ENCODE data around the gene TYW1B.
"Not testable (repeated sequence)": the region's sequence is repeated elsewhere in the genome, so short reads cannot be mapped to it uniquely, and the experiment has no call there.

The TYW1B gene

GRCh38 chr7:72810437-72810836 lies 17.6 kb downstream of the TYW1B start:
- DNase-seq = not testable (repeated sequence)

DNA sequence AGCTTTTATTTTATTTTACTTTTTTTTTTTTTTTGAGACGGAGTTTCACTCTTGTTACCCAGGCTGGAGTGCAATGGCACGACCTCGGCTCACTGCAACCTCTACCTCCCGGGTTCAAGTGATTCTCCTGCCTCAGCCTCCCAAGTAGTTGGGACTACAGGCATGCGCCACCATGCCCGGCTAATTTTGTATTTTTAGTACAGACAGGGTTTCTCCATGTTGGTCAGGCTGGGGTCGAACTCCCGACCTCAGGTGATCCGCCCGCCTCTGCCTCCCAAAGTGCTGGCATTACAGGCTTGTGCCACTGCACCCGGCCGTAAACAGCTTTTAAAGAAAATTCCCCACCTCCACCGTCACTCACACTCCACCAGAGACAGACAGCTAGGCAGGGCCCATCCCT lies 19.5 kb downstream of the TYW1B start:
- DNase-seq = not testable (repeated sequence)

GRCh38 chr7:72806851-72807250 lies 21.1 kb downstream of the TYW1B start:
- not testable (repeated sequence) for DNase-seq

- DNase-seq = peak; percentile 49
Observed at GRCh38 chr7:72805526-72806494, 22.2 kb downstream of the TYW1B start.

GRCh38 chr7:72803778-72804177 lies 24.2 kb downstream of the TYW1B start:
- DNase-seq = not testable (repeated sequence)

DNA sequence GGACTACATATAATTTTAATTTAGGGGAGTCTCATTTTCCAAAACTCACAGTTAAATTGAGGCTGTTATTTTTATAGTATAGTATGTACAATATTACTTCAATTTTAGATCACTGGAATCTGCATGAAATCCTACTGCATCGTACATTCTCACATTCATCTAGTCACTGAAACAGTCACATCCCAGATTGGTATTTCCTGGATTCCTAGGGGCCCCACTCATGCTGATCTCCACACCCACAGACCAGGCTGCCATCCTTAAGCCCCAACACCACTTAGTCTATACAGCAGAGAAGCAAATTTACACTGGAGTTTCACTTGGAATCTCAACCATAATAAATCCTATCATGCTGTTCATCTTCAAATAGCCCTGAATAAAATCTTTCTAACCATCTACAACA lies 26.4 kb downstream of the TYW1B start:
- DNase-seq = peak; percentile 80

- DNase-seq = not testable (repeated sequence)
Observed at GRCh38 chr7:72795401-72795800, 32.6 kb downstream of the TYW1B start.

DNA sequence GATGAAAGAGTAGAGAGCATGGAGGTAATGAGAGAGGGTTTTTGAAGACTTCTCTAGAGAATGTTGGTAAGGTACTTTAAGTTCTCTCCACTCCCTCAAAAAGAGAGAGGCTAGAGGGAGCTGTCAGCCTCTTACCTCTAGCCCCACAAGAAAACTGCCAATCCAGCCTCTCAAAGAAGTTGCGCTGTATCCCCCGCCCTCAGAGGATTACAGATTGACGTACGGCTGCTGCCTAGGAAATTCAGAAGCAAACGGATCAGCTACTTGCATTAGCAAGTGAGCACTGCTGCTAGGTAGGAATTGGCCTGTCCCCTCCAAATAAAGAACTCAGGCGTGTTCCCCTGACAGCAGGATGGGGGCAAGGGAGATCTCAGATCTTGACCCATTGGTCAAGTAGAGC lies 34.2 kb downstream of the TYW1B start:
- no peak for DNase-seq

DNA sequence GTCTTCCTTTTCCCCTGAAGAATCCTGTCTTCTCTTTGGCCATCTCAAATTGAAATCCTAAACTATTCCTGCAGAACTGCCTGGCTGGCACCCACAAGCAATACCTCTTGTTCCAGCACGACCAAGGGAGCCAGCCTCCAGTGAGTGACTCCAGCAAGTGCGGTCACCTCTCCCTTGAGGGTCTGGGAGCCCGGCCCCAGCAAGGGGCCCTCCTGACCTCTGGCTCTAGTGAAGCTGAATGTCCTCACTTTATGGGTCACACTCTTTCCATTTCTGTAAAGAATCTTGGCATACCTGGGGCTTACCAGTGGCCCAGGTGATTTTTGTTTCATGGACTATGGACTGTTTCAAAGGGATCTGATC lies 37.3 kb downstream of the TYW1B start:
- not testable (repeated sequence) for DNase-seq

DNA sequence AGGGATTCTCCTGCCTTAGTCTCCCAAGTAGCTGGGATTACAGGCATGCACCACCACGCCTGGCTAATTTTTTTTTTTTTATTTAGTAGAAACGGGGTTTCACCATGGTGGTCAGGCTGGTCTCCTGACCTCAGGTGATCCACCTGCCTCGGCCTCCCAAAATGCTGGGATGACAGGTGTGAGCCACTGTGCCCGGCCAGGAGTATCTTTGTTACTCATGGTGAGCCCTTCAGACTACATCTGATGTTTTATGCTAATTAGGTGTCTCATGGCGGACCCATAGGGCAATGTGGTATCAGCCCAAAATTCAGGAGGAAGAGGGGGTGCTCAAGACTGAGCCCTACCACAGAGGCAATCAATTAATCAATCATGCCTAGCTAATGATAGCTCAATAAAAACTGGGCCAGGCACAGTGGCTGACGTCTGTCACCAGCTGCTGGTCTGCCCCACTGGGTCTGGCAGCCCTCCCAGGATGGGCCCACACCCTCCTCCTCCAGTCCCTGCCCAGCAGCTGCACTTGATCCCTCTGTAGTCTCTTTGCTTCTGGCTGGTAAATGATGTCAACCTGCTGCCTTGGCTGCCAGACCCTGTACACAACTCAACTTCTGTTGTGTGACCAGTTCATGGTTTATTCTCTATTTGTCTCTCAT lies 37.8 kb downstream of the TYW1B start:
- not testable (repeated sequence) for DNase-seq

DNA sequence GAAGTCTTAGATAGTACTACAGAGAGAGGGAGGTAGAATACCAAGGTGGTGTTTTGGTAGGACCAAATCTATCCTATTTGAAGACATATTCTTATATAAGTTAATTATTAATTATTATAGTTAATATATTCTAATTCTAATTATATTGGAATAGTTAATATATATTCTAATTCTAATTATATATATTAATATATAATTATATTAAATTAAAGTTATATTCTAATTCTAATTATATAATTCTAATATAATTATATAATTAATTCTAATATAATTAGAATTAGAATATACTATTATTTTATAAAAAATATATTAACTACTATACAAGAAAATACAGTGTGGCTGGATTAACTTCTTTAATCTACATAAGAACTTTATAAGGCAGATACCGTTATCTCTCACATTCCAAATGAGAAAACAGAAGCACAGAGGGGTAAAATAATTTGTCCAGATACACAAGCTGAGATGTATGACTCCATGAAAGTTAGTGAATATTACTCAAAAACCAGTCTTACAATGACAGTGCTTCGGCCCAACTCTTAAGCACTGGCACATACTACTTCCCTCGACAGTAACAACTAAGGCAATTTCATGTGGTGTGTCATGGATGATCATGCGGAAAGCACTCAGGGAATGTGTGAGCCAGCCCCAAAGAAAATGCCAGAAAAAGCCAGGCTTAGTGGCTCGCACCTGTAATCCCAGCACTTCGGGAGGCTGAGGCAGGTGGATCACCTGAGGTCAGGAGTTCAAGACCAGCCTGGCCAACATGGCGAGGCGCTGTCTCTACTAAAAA lies 42.6 kb downstream of the TYW1B start:
- peak; percentile 72 for DNase-seq

DNA sequence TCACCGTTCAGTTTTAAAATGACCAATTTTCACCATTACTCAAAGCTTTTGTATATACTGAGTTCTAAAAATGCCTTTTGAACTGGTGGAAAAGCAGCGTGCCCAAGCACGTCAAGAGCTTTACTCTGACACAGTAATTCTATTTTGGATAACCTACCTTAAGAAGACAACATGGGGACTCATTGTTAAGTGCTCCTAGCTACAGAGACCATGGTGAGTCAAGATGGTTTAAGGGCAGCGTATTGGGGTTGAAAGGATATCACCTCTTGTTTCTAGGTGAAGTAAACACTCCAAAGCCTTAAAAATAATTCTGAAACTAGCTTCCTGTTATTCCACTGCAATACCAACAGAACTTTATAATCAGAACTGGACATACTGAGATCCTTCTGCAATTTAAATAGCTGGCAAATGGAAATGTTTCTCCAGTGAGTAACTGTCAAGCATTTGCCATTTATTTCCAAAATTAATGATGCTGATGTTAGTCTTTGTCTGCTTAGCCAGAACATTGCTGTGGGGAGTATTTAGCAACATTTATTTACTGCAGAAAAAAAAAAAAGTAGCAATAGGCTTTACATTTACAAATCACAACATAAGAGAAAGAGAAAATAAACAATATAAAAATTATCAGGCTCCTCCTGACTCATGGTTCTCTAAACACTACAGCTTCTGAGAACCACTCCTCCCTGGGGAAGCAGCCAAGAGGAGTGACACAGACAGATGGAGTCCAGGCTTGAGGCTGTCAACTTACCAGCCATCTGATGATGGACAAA lies 44.2 kb downstream of the TYW1B start:
- DNase-seq = peak; percentile 84

DNA sequence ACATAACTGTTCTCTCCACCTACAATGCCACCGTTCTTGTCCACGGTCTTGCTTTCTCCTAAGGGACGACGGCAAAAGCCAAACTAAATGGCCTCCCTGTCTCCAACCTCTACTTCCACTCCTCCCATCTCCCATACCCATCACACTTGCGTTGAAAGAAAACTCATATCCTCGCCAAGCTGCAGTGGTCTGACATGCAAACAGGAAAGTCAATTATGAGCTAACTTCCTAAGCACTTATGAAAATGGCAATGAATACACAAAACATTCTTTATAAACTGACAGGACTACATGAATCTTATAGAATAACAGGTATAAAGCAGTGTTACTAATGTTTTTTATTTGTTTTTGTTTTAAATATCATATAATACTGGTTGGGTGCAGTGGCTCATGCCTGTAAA lies 46.4 kb downstream of the TYW1B start:
- no peak for DNase-seq

DNA sequence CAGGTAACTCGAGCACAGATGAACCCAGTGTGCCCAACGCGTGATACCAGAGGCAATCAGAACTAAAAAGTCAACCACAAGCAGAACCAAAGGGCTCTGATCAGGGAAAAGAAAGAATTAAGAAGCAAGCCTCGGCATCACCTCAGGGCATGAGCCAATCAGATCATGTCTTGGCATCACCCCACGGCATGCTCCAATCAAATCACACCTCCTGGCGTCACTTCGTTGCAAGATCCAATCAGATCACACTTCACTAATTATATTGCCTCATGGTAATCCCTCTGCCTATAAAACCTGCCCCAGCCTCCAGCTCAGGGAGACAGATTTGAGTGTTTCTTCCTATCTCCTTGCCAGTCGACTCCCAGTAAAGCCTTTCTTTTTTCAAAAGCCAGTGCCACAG lies 46.8 kb downstream of the TYW1B start:
- DNase-seq = no peak

GRCh38 chr7:72780289-72780894 lies 47.6 kb downstream of the TYW1B start:
- not testable (repeated sequence) for DNase-seq

- not testable (repeated sequence) for DNase-seq
Observed at GRCh38 chr7:72777167-72777566, 50.8 kb downstream of the TYW1B start.

GRCh38 chr7:72772627-72773026 lies 55.4 kb downstream of the TYW1B start:
- DNase-seq = not testable (repeated sequence)

GRCh38 chr7:72766994-72767393 lies 61.0 kb downstream of the TYW1B start:
- not testable (repeated sequence) for DNase-seq

- DNase-seq = no peak
Observed at GRCh38 chr7:72760602-72761001, 67.4 kb downstream of the TYW1B start.

DNA sequence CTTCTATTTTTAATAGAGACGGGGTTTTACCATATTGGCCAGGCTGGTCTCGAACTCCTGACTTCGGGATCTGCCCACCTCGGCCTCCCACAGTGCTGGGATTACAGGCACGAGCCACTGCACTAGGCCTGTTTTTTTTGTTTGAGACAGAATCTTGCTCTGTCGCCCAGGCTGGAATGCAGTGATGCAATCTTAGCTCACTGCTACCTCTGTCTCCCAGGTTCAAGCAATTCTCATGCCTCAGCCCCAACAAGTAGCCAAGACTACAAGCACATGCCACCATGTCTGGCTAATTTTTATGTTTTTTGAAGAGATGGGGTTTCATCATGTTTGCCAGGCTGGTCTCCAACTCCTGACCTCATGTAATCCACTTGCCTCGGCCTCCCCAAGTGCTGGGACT lies 73.7 kb downstream of the TYW1B start:
- peak; percentile 14 for DNase-seq

- DNase-seq = no peak
Observed at GRCh38 chr7:72753781-72754180, 74.2 kb downstream of the TYW1B start.

GRCh38 chr7:72753229-72753628 lies 74.8 kb downstream of the TYW1B start:
- not testable (repeated sequence) for DNase-seq

All from fibroblast of skin of back (primary cell).